NCI-H2107 treated with DMSO at 0.1 percent for 48 hours (cell line): ENCODE measurements around the gene SYTL1.

ENCODE experiments used
- DNase-seq: peaks from one replicate; lab custom pipeline; 2025; ENCODE audit not compliant: unreplicated experiment; lab: John Stamatoyannopoulos, UW

The SYTL1 gene

GRCh38 chr1:27316860-27317259 is 25.0 kb upstream of the SYTL1 start:
- DNase-seq = no peak

- no peak for DNase-seq
Measured at GRCh38 chr1:27318136-27318535, 23.7 kb upstream of the SYTL1 start.

GRCh38 chr1:27318596-27318995 is 23.2 kb upstream of the SYTL1 start:
- no peak for DNase-seq

GRCh38 chr1:27321813-27322568 is 19.8 kb upstream of the SYTL1 start, which contains the start of gene TMEM222:
Gene TMEM222, plus strand, starts transcription at chr1:27322163. Its CDS starts 35 bp downstream, at chr1:27322198.
- peak; percentile 93 for DNase-seq

- peak; percentile 22 for DNase-seq
Measured at GRCh38 chr1:27322569-27323240, 19.1 kb upstream of the SYTL1 start.

GRCh38 chr1:27325286-27325685 is 16.5 kb upstream of the SYTL1 start:
- no peak for DNase-seq

GRCh38 chr1:27327964-27328363 is 13.9 kb upstream of the SYTL1 start:
- no peak for DNase-seq

- DNase-seq = no peak
Measured at GRCh38 chr1:27330786-27331185, 11.0 kb upstream of the SYTL1 start.

GRCh38 chr1:27331426-27331825 is 10.4 kb upstream of the SYTL1 start:
- no peak for DNase-seq

- no peak for DNase-seq
Measured at GRCh38 chr1:27331922-27332321, 9.9 kb upstream of the SYTL1 start.

- no peak for DNase-seq
Measured at GRCh38 chr1:27332536-27333281, 9.1 kb upstream of the SYTL1 start.

GRCh38 chr1:27333717-27334279 is 8.0 kb upstream of the SYTL1 start:
- DNase-seq = no peak

- DNase-seq = no peak
Measured at GRCh38 chr1:27335506-27336422, 6.1 kb upstream of the SYTL1 start.

- DNase-seq = no peak
Measured at GRCh38 chr1:27336756-27337155, 5.1 kb upstream of the SYTL1 start.

- DNase-seq = no peak
Measured at GRCh38 chr1:27338751-27339150, 3.1 kb upstream of the SYTL1 start.

GRCh38 chr1:27339213-27339612 is 2.6 kb upstream of the SYTL1 start:
- no peak for DNase-seq

GRCh38 chr1:27342391-27342777 is 562 bp downstream of the SYTL1 start:
- peak; percentile 25 for DNase-seq

- DNase-seq = peak; percentile 42
Measured at GRCh38 chr1:27342778-27343638, 1.2 kb downstream of the SYTL1 start.

- no peak for DNase-seq
Measured at GRCh38 chr1:27343639-27344025, 1.8 kb downstream of the SYTL1 start.

- no peak for DNase-seq
Measured at GRCh38 chr1:27345272-27345671, 3.5 kb downstream of the SYTL1 start.
